ENCODE measurements around the gene EIF4G3.

The EIF4G3 gene

DNA sequence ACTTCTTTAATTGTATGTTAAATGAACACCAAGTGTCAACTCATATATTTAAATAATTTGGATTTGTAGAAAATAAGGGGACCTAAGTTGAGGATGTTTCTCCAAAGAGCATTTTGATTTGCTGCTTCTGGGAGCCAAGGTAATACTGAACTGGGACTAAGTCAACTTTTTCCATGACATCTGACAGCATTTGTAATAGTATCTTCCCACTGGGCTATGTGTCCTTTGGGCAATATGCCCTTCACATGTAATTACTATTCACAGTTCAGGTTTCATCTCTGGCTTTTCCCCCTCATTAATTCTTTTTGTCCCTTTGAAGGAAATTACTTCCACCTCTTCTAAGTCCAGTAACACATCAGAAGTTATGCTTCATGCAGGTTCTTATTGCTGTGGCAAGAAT lies 352.9 kb downstream of the EIF4G3 start:
- no peaks in the 10 kb centered on the region for H3K27me3 ChIP-seq (ENCODE audit: low read length)
- H3K36me3 ChIP-seq (ENCODE audit: low read length) = peaks cover 5% of the 10 kb centered on the region; the same call in 1 of the 2 replicates
- no peak overlapping the region for H2AFZ ChIP-seq (ENCODE audit: low read depth, low read length, severe bottlenecking)
- no peaks in the 10 kb centered on the region for H3K79me2 ChIP-seq (ENCODE audit: insufficient read depth, low read length)
- no peaks in the 10 kb centered on the region for H3F3A ChIP-seq (ENCODE audit: insufficient read depth)
- no peaks in the 10 kb centered on the region for H3K9me2 ChIP-seq (replicated peaks; ENCODE audit: insufficient read depth, low read length)
- H3K9ac ChIP-seq (ENCODE audit: low read length) = no peak overlapping the region
- no peak overlapping the region for H3K4me3 ChIP-seq (ENCODE audit: insufficient read depth, low read length, poor library complexity, severe bottlenecking)
- H3K9me3 ChIP-seq (ENCODE audit: insufficient read depth, low read length) = no peaks in the 10 kb centered on the region
- TF ChIP-seq, protein P1, sequence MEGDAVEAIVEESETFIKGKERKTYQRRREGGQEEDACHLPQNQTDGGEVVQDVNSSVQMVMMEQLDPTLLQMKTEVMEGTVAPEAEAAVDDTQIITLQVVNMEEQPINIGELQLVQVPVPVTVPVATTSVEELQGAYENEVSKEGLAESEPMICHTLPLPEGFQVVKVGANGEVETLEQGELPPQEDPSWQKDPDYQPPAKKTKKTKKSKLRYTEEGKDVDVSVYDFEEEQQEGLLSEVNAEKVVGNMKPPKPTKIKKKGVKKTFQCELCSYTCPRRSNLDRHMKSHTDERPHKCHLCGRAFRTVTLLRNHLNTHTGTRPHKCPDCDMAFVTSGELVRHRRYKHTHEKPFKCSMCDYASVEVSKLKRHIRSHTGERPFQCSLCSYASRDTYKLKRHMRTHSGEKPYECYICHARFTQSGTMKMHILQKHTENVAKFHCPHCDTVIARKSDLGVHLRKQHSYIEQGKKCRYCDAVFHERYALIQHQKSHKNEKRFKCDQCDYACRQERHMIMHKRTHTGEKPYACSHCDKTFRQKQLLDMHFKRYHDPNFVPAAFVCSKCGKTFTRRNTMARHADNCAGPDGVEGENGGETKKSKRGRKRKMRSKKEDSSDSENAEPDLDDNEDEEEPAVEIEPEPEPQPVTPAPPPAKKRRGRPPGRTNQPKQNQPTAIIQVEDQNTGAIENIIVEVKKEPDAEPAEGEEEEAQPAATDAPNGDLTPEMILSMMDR (IDR thresholded peaks at IDR 0.05; ENCODE audit: insufficient read depth, low read length, poor library complexity, severe bottlenecking) = no peak
- no peak for TF ChIP-seq EZH2phosphoT487 (conservative IDR thresholded peaks at IDR 0.05; ENCODE audit: low read length)
- H4K20me1 ChIP-seq (ENCODE audit: low read depth, low read length) = no peaks in the 10 kb centered on the region
- H3K4me2 ChIP-seq (ENCODE audit: low read depth, low read length, poor library complexity, severe bottlenecking) = no peak overlapping the region
- no peak overlapping the region for H3K27ac ChIP-seq (ENCODE audit: low read depth, low read length)

DNA sequence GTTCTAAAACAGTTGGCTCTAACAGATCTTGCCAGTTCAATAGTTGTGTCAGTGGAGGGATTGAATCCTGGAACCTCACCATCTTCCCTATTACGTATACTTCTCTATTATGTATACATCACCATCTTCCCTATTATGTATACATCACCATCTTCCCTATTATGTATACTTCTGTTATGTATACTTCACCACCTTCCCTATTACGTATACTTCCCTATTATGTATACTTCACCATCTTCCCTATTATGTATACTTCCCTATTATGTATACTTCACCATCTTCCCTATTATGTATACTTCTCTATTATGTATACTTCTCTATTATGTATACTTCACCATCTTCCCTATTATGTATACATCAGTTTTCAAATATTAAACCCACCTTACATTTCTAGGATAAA lies 355.2 kb downstream of the EIF4G3 start:
- no peaks in the 10 kb centered on the region for H4K20me1 ChIP-seq (ENCODE audit: low read depth, low read length)
- no peaks in the 10 kb centered on the region for H3K79me2 ChIP-seq (ENCODE audit: insufficient read depth, low read length)
- no peak overlapping the region for H3K27ac ChIP-seq (ENCODE audit: low read depth, low read length)
- H3F3A ChIP-seq (ENCODE audit: insufficient read depth) = no peaks in the 10 kb centered on the region
- no peak overlapping the region for H3K4me2 ChIP-seq (ENCODE audit: low read depth, low read length, poor library complexity, severe bottlenecking)
- no peaks in the 10 kb centered on the region for H3K9me3 ChIP-seq (ENCODE audit: insufficient read depth, low read length)
- H3K9me2 ChIP-seq (replicated peaks; ENCODE audit: insufficient read depth, low read length) = no peaks in the 10 kb centered on the region
- no peak overlapping the region for H3K9ac ChIP-seq (ENCODE audit: low read length)
- TF ChIP-seq, protein P1 (IDR thresholded peaks at IDR 0.05; ENCODE audit: insufficient read depth, low read length, poor library complexity, severe bottlenecking) = no peak
- TF ChIP-seq EZH2phosphoT487 (conservative IDR thresholded peaks at IDR 0.05; ENCODE audit: low read length) = no peak
- H2AFZ ChIP-seq (ENCODE audit: low read depth, low read length, severe bottlenecking) = no peak overlapping the region
- H3K4me3 ChIP-seq (ENCODE audit: insufficient read depth, low read length, poor library complexity, severe bottlenecking) = no peak overlapping the region
- no peaks in the 10 kb centered on the region for H3K27me3 ChIP-seq (ENCODE audit: low read length)
- peaks cover 5% of the 10 kb centered on the region; the same call in 1 of the 2 replicates for H3K36me3 ChIP-seq (ENCODE audit: low read length)

DNA sequence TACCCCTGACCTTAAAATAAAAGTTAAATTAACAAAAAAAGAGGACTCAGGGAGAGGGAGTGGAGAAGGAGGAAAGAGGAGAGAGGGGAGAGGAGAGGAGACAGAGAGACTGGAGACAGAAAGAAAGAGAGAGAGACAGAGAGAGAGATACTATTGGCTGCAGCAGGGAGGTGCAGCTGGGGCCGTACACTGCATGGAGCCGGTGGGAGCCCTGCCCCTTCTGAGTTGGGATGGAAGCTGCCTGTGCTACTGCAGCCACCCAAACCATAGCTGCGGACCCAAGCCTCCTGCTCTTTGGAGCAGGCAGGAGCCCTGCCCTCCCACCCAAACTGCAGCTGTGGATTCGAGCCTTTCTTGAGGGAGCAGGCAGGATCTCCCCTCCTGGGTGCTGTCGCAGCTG lies 356.9 kb downstream of the EIF4G3 start:
- Histone ChIP-seq H3K79me2 (ENCODE audit: insufficient read depth, low read length) (no peaks in the 10 kb centered on the region), H3K27ac (ENCODE audit: low read depth, low read length) (no peak overlapping the region), H2AFZ (ENCODE audit: low read depth, low read length, severe bottlenecking) (no peak overlapping the region)

More for the DNA sequence above, 356.9 kb downstream of the EIF4G3 start:
- TF ChIP-seq, protein P1 (IDR thresholded peaks at IDR 0.05; ENCODE audit: insufficient read depth, low read length, poor library complexity, severe bottlenecking) = no peak
- TF ChIP-seq EZH2phosphoT487 (conservative IDR thresholded peaks at IDR 0.05; ENCODE audit: low read length) = no peak
- Histone ChIP-seq H3K27me3 (ENCODE audit: low read length) (no peaks in the 10 kb centered on the region), H3F3A (ENCODE audit: insufficient read depth) (no peaks in the 10 kb centered on the region), H3K9me3 (ENCODE audit: insufficient read depth, low read length) (no peaks in the 10 kb centered on the region), H3K36me3 (ENCODE audit: low read length) (peaks cover 5% of the 10 kb centered on the region; the same call in 1 of the 2 replicates), H3K9me2 (replicated peaks; ENCODE audit: insufficient read depth, low read length) (no peaks in the 10 kb centered on the region), H3K4me3 (ENCODE audit: insufficient read depth, low read length, poor library complexity, severe bottlenecking) (no peak overlapping the region), H3K9ac (ENCODE audit: low read length) (no peak overlapping the region), H4K20me1 (ENCODE audit: low read depth, low read length) (no peaks in the 10 kb centered on the region), H3K4me2 (ENCODE audit: low read depth, low read length, poor library complexity, severe bottlenecking) (no peak overlapping the region)
